ENCODE measurements around the gene PKD1.

GRCh38 chr16:2178321-2179106 lies 42.8 kb upstream of the PKD1 start:
- TF ChIP-seq, protein P1, sequence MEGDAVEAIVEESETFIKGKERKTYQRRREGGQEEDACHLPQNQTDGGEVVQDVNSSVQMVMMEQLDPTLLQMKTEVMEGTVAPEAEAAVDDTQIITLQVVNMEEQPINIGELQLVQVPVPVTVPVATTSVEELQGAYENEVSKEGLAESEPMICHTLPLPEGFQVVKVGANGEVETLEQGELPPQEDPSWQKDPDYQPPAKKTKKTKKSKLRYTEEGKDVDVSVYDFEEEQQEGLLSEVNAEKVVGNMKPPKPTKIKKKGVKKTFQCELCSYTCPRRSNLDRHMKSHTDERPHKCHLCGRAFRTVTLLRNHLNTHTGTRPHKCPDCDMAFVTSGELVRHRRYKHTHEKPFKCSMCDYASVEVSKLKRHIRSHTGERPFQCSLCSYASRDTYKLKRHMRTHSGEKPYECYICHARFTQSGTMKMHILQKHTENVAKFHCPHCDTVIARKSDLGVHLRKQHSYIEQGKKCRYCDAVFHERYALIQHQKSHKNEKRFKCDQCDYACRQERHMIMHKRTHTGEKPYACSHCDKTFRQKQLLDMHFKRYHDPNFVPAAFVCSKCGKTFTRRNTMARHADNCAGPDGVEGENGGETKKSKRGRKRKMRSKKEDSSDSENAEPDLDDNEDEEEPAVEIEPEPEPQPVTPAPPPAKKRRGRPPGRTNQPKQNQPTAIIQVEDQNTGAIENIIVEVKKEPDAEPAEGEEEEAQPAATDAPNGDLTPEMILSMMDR (IDR thresholded peaks at IDR 0.05; ENCODE audit: poor library complexity): no peak
- no peak for TF ChIP-seq EZH2phosphoT487 (IDR thresholded peaks at IDR 0.05; ENCODE audit: low read depth, severe bottlenecking, unreplicated experiment)
